ENCODE results near the gene CCDC117. TPM values are rescaled to one million over a fixed set of nuclear protein-coding genes. Genes with fewer than 3 reads are reported as not detected.
A peak's percentile ranks its signal among the peaks of the same experiment; 100 is the strongest.
"Not testable (repeated sequence)": the region's sequence is repeated elsewhere in the genome, so short reads cannot be mapped to it uniquely, and the experiment has no call there.

The CCDC117 gene
- total and polyA plus RNA-seq, 5 experiments from 2014 or later = 7.2 to 17.6 (median 11.1) TPM

- H3K27me3 Mint-ChIP-seq = no peaks in the 10 kb centered on the region
- no peaks in the 10 kb centered on the region for H3K9me3 Mint-ChIP-seq
- H3K4me1 Mint-ChIP-seq = peaks cover 29 to 87% (median 77%) of the 10 kb centered on the region in 4 donors
- DNase-seq = no peak
- H3K36me3 Mint-ChIP-seq = peaks cover 0 to 71% (median 23%) of the 10 kb centered on the region in 3 donors
- H3K4me3 Mint-ChIP-seq = peak overlapping the region in 3 of 10 donors; percentile 26 to 45 (median 36)
- ATAC-seq = no peak
- POLR2A ChIA-PET = interaction anchor here (1.0 to 1.2 kb wide), 2 partner anchors 16 to 19 kb away, joined by 3 to 6 read pairs; no protein-coding TSS in a partner anchor
- peak overlapping the region; percentile 28 to 87 (median 58) for H3K27ac Mint-ChIP-seq
Observed at GRCh38 chr22:28795071-28795693, 22.7 kb downstream of the CCDC117 start.

GRCh38 chr22:28795932-28796856 is 23.7 kb downstream of the CCDC117 start:
- Mint-ChIP-seq H3K4me1 (peaks cover 29 to 83% (median 67%) of the 10 kb centered on the region in 4 donors), H3K9me3 (no peaks in the 10 kb centered on the region), H3K4me3 (peak overlapping the region in 7 of 10 donors; percentile 6 to 66 (median 33)), H3K27ac (peak overlapping the region; percentile 23 to 87 (median 62)), H3K36me3 (peaks cover 0 to 69% (median 23%) of the 10 kb centered on the region in 3 donors), H3K27me3 (no peaks in the 10 kb centered on the region)
- DNase-seq = no peak
- POLR2A ChIA-PET = interaction anchor here (0.6 to 1.2 kb wide), 2 partner anchors 15 to 63 kb away, joined by 5 to 6 read pairs; no protein-coding TSS in a partner anchor
- ATAC-seq = no peak

GRCh38 chr22:28798810-28799605 is 26.5 kb downstream of the CCDC117 start:
- no peak for DNase-seq
- peak overlapping the region; percentile 88 to 99 (median 94) for H3K4me3 Mint-ChIP-seq
- no peaks in the 10 kb centered on the region for H3K9me3 Mint-ChIP-seq
- POLR2A ChIA-PET = interaction anchor here (0.6 to 5.9 kb wide), 12 partner anchors 9 to 917 kb away, joined by 3 to 117 read pairs (median 6); partner anchors contain the start of gene CCDC117
- no peaks in the 10 kb centered on the region for H3K27me3 Mint-ChIP-seq
- peak overlapping the region; percentile 96 to 100 (median 98) for H3K27ac Mint-ChIP-seq
- ATAC-seq = no peak
- peaks cover 0 to 58% (median 22%) of the 10 kb centered on the region in 3 donors for H3K36me3 Mint-ChIP-seq
- peaks cover 31 to 80% (median 62%) of the 10 kb centered on the region in 4 donors for H3K4me1 Mint-ChIP-seq

GRCh38 chr22:28799606-28800307 is 27.3 kb downstream of the CCDC117 start:
- POLR2A ChIA-PET = interaction anchor here (0.8 to 5.9 kb wide), 13 partner anchors 8 to 471 kb away, joined by 3 to 117 read pairs (median 7); partner anchors contain the start of genes CCDC117, CHEK2 and HSCB
- ATAC-seq (peak; percentile 28 to 38), DNase-seq (peak in 4 of 10 donors; percentile 26 to 32 (median 31))
- no peaks in the 10 kb centered on the region for H3K27me3 Mint-ChIP-seq
- peak overlapping the region; percentile 88 to 99 (median 94) for H3K4me3 Mint-ChIP-seq
- H3K4me1 Mint-ChIP-seq = peaks cover 28 to 74% (median 60%) of the 10 kb centered on the region in 4 donors
- no peaks in the 10 kb centered on the region for H3K9me3 Mint-ChIP-seq
- H3K36me3 Mint-ChIP-seq = peaks cover 0 to 57% (median 21%) of the 10 kb centered on the region in 3 donors
- peak overlapping the region; percentile 96 to 100 (median 98) for H3K27ac Mint-ChIP-seq

- H3K27ac Mint-ChIP-seq = peak within 1 kb of the TSS; percentile 98 to 100 (median 99)
- ATAC-seq (peak; percentile 94 to 97), DNase-seq (peak; percentile 78 to 92 (median 86))
- no peaks in the 10 kb centered on the region for H3K27me3 Mint-ChIP-seq
- POLR2A ChIA-PET = interaction anchor here (0.8 to 5.9 kb wide), 15 partner anchors 9 to 881 kb away, joined by 3 to 117 read pairs (median 6); partner anchors contain the start of genes CCDC117, CHEK2, HSCB and PITPNB
- H3K4me3 Mint-ChIP-seq = peak within 1 kb of the TSS; percentile 88 to 99 (median 94)
- peaks cover 0 to 52% (median 15%) of the 10 kb centered on the region in 3 donors for H3K36me3 Mint-ChIP-seq
- peaks cover 22 to 69% (median 54%) of the 10 kb centered on the region in 4 donors for H3K4me1 Mint-ChIP-seq
- H3K9me3 Mint-ChIP-seq = no peaks in the 10 kb centered on the region
Observed at GRCh38 chr22:28800308-28801041, 28.0 kb downstream of the CCDC117 start, which contains the start of gene XBP1. Gene XBP1 (minus strand): TSS chr22:28800569.

GRCh38 chr22:28801845-28802594 is 29.5 kb downstream of the CCDC117 start:
- no peak for ATAC-seq
- H3K9me3 Mint-ChIP-seq = no peaks in the 10 kb centered on the region
- peak overlapping the region; percentile 89 to 98 (median 94) for H3K27ac Mint-ChIP-seq
- DNase-seq = no peak
- H3K4me1 Mint-ChIP-seq = peaks cover 16 to 60% (median 43%) of the 10 kb centered on the region in 4 donors
- POLR2A ChIA-PET = interaction anchor here (0.9 to 5.9 kb wide), 4 partner anchors 8 to 27 kb away, joined by 3 to 117 read pairs (median 17); no protein-coding TSS in a partner anchor
- peaks cover 0 to 37% (median 8%) of the 10 kb centered on the region in 3 donors for H3K36me3 Mint-ChIP-seq
- no peaks in the 10 kb centered on the region for H3K27me3 Mint-ChIP-seq
- peak overlapping the region; percentile 81 to 99 (median 88) for H3K4me3 Mint-ChIP-seq

- Mint-ChIP-seq H3K4me1 (peaks cover 16 to 57% (median 40%) of the 10 kb centered on the region in 4 donors), H3K9me3 (no peaks in the 10 kb centered on the region), H3K27ac (peak overlapping the region; percentile 89 to 98 (median 94)), H3K36me3 (peaks cover 0 to 33% (median 8%) of the 10 kb centered on the region in 3 donors), H3K27me3 (no peaks in the 10 kb centered on the region), H3K4me3 (peak overlapping the region; percentile 81 to 99 (median 88))
- POLR2A ChIA-PET = interaction anchor here (0.9 to 5.9 kb wide), 7 partner anchors 9 to 60 kb away, joined by 3 to 117 read pairs (median 3); no protein-coding TSS in a partner anchor
- ATAC-seq (peak in 1 of 2 donors; percentile 22), DNase-seq (peak in 3 of 10 donors; percentile 30 to 49 (median 48))
Observed at GRCh38 chr22:28802595-28803123, 30.2 kb downstream of the CCDC117 start.

- H3K4me1 Mint-ChIP-seq = peaks cover 14 to 65% (median 43%) of the 10 kb centered on the region in 4 donors
- POLR2A ChIA-PET, ATAC-seq, H3K4me3 Mint-ChIP-seq, DNase-seq, H3K9me3 Mint-ChIP-seq, H3K27me3 Mint-ChIP-seq: not testable (repeated sequence)
- peaks cover 0 to 29% (median 11%) of the 10 kb centered on the region in 3 donors for H3K36me3 Mint-ChIP-seq
- peak overlapping the region in 6 of 10 donors; percentile 18 to 75 (median 48) for H3K27ac Mint-ChIP-seq
Observed at GRCh38 chr22:28805426-28805825, 32.9 kb downstream of the CCDC117 start.

- peaks cover 0 to 28% (median 10%) of the 10 kb centered on the region in 3 donors for H3K36me3 Mint-ChIP-seq
- DNase-seq (no peak), ATAC-seq (no peak)
- POLR2A ChIA-PET = interaction anchor here (1.6 to 7.8 kb wide), 2 partner anchors 9 to 11 kb away, joined by 4 to 117 read pairs; partner anchors contain the start of gene XBP1
- H3K4me1 Mint-ChIP-seq = peaks cover 17 to 79% (median 56%) of the 10 kb centered on the region in 4 donors
- no peaks in the 10 kb centered on the region for H3K27me3 Mint-ChIP-seq
- peak overlapping the region in 6 of 10 donors; percentile 8 to 57 (median 28) for H3K4me3 Mint-ChIP-seq
- H3K9me3 Mint-ChIP-seq = no peaks in the 10 kb centered on the region
- peak overlapping the region in 9 of 10 donors; percentile 22 to 89 (median 69) for H3K27ac Mint-ChIP-seq
Observed at GRCh38 chr22:28808716-28809355, 36.3 kb downstream of the CCDC117 start.

Measured in naive thymus-derived CD8-positive, alpha-beta T cell (primary cell).